MV-4-11 (cell line): ENCODE measurements around the gene EPHB2.

Experiments used
- DNase-seq: peaks from one replicate; lab custom pipeline; 2025; lab: John Stamatoyannopoulos, UW

EPHB2 gene

GRCh38 chr1:22953057-22953739 is 242.6 kb downstream of the EPHB2 start:
- no peak for DNase-seq

DNA sequence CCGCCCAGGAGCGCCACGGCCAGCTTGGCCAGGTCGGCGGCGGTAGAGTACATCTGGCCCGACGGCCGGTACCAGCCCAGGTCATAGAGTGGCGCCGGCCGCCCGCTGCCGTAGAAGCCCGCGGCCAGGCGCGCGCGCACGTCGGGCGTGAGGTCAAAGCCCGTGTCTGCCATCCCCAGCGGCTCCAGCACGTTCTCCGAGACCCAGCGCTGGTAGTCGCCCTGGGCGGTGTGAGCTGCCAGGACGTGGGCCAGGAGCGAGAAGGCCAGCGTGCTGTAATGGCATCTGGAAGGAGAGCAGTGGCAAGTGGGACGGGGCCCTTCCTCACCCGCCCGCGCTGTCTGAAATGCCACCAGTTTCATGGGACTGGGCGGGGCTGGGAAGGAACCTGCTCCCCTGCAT is 243.1 kb downstream of the EPHB2 start:
- no peak for DNase-seq

GRCh38 chr1:22955146-22955545 is 244.5 kb downstream of the EPHB2 start:
- no peak for DNase-seq

- DNase-seq: no peak
Observed at GRCh38 chr1:22957066-22957465, 246.4 kb downstream of the EPHB2 start.

- no peak for DNase-seq
Observed at GRCh38 chr1:22958556-22958955, 247.9 kb downstream of the EPHB2 start.

GRCh38 chr1:22959545-22960360 is 249.1 kb downstream of the EPHB2 start:
- no peak for DNase-seq

GRCh38 chr1:22962558-22962957 is 251.9 kb downstream of the EPHB2 start:
- DNase-seq: peak; percentile 32

GRCh38 chr1:22963044-22963677 is 252.5 kb downstream of the EPHB2 start:
- DNase-seq: no peak

DNA sequence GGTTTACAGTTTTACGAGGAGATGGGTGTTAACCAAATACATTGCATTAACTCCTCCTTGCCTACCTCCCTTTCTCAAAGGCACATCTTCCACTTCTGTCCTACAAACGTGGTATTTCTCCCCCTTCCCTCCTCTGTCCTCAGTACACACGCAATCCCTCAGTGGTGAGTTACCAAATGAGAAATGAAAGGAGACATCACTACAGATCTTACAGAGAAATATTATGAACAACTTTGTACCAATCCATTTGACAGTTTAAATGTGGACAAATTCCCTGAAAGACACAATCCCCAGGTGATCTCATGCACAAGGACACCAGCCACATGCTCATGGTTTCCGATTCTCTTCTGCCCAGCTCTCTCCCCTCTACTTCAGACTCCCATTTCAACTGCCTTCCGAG is 255.7 kb downstream of the EPHB2 start:
- no peak for DNase-seq

DNA sequence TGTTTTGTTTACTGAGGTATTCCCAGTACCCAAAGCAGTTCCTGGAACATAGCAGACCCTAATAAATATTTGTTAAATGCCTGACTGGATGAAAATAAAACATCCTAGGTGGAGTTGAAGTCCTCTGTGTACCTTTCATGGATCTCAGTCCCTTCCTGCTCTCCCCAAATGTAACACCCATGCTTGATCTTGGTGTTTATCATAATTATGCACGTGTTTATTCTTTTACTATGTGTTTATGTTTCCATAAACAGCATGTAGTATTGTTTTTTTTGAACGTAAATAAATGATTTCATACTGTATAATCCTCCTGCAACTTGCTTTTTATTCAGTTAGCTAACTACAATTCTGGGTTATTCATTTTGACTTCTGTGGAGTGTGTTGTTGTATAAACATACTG is 257.2 kb downstream of the EPHB2 start:
- DNase-seq: no peak

GRCh38 chr1:22969304-22969709 is 258.7 kb downstream of the EPHB2 start:
- DNase-seq: no peak

DNA sequence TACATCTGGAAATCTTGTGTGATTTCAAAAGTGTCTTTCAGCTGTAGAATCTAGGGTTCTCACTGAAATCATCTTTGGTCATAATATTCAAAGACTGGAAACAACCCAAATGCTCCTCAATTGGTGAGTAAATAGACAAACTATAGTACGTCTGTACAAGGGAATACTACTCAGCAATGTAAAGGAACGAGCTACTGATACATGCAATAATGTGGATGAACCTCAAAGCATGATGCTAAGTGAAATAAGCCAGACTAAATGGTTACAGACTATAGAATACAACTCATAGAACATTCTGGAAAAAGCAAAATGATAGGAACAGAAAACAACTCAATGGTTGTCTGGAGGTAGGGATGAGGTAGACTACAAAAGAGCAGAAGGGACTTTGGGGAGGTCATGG is 259.5 kb downstream of the EPHB2 start:
- DNase-seq: no peak
